DMS114 treated with DMSO at 0.1 percent for 48 hours (cell line): ENCODE data around the gene GOLGA6L9.
"Not testable (repeated sequence)": the region's sequence is repeated elsewhere in the genome, so short reads cannot be mapped to it uniquely, and the experiment has no call there.

Experiments used
- DNase-seq: peaks from one replicate; lab custom pipeline; 2025; ENCODE audit not compliant: unreplicated experiment; lab: John Stamatoyannopoulos, UW

The GOLGA6L9 gene

DNA sequence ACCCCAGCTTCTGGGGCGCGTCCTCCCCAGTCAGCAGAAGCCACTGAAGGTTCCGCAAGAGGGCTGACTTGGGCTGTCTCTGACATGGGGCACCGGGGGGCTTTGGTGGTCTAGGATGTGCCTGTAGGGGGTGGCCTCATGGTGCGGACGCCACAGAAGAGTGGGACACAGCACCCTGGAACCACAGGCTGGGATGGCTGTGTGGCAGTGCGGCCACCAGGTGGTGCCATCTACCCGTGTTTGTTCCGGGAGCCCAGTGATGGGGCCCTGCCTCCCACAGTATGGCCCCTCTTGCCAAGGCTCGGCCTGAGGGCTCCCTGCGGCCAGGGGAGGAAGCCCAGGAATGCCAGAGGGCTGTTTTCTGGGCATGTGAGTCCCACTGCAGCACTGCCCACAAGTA is 38.6 kb downstream of the GOLGA6L9 start:
- DNase-seq, result not testable (repeated sequence)

- DNase-seq, result not testable (repeated sequence)
Observed at GRCh38 chr15:82469381-82469780, 39.8 kb downstream of the GOLGA6L9 start.

DNA sequence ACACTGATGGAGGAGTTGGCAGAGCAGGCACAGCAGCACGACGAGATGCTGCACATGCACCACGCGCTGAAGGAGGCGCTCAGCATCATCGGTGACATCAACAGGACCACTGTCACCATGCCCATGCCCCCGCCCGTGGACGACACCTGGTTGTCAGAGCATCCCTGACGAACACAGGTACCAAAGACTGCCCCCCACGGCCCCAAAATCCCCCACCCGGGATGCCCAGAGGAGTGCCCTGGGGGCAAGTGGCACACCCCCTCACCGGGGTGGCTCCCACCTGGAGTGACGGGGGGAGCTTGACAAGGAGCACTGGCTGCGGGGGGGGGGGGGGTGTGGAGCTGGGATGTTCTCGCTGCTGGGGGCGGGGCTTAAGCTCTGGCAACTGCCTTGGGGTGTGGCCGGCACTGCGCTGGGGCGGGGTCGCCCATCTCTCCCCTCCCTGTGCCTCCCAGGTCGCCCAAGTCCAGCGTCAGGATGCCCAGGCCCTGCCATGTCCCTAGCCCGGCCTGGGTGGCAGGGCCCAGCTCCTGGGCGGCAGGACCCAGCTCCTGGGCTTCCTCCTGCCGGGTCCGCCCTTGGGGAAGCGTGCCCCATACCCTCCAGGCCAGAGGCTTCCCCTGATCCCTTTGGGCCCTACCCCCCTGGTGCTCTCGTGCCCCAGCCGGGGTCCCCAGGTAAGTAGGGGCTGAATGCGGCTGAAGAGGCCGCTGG is 42.8 kb downstream of the GOLGA6L9 start:
- DNase-seq, result not testable (repeated sequence)

GRCh38 chr15:82474596-82475325 is 45.1 kb downstream of the GOLGA6L9 start:
- DNase-seq, result not testable (repeated sequence)

DNA sequence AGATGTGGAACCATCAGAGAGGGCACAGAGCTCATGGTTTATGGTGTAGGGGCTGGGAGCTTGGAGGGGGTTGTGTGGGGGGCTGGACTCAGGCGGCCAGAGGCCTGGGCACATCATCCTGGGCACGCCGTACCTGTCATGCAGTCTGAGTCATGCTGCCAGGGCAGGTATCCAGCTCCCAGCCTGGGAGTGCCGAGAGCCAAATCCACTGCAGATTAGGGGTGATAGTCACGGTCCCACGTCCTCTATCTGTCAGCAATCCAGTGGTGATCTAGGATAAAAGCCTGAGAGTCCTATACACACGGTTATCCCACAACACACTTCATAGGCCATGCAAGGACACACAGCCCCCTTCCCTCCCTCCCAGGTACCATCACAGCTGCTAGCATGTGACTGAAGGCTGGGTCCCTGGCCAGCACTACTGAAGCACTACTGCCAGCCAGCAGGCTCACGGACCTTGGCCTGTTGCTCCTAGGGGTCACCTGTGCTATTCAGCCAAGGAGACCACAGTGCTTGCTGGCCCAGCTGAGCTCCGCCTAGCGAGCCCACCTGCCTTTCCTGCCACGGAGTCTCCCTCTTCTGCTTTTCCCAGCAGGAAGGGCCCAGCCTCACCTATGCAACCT is 45.8 kb downstream of the GOLGA6L9 start:
- not testable (repeated sequence) for DNase-seq

DNA sequence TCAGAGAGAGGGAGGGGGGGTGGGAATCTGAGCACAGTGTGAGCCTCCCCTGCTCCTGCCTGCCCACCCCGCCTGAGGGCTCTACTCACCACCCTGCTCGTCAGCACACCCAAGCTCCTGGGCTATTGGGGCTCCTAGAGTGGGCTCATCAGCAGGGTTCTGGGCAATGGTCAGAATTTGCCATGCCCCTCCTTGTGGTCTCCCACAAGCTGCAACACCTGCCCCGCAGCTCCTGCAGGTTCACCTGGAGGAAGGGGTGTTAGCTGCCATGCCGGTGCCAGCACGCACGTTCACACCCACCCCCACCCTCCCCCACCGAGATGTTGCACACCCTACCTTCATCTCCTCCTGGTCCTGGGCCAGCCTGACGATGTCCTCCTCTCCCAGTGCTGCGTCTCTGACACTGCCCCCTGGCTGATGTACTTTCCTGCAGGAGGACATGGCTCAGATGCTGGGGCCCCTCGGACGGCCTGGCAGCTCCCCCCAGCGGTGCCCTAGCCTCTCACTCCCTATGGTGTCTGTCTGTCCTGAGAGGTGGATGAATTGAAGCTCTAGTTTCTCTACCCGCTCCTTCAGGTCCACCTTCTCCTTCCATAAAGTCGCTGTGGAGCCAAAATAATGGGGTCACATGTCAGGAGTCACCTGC is 47.2 kb downstream of the GOLGA6L9 start:
- not testable (repeated sequence) for DNase-seq

- not testable (repeated sequence) for DNase-seq
Observed at GRCh38 chr15:82477343-82478057, 47.9 kb downstream of the GOLGA6L9 start.
